ENCODE measurements around the gene ITPR2.
"Not testable (repeated sequence)": the region's sequence is repeated elsewhere in the genome, so short reads cannot be mapped to it uniquely, and the experiment has no call there.

Gene ITPR2

DNA sequence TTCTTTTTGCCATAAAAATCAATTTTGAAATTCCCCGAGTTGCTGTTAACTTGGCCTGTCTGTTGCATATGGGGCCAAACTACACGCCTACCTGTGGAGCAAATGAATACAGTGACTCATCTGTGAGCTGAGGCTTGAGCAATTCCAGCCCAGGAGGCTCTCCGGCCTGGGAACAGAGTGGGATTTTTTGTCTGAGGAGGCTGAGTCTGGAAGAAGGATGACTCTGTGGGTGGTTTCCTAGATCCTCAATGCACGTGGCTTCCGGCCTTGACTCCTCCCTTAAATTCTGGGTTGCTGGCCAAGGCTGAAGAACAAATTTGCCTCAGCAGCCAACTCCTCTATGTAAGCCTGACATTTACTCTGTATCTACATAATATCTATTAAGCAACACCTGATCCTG, 513.5 kb downstream of the ITPR2 start:
- Histone ChIP-seq H3K4me3 (replicated peaks; ENCODE audit: low read depth, low read length) (no peak overlapping the region), H3K36me3 (ENCODE audit: control insufficient read depth, insufficient read depth, low read length) (no peaks in the 10 kb centered on the region), H3K27me3 (replicated peaks; ENCODE audit: control insufficient read depth, insufficient read depth, low read length) (no peaks in the 10 kb centered on the region)
- TF ChIP-seq, protein P1, sequence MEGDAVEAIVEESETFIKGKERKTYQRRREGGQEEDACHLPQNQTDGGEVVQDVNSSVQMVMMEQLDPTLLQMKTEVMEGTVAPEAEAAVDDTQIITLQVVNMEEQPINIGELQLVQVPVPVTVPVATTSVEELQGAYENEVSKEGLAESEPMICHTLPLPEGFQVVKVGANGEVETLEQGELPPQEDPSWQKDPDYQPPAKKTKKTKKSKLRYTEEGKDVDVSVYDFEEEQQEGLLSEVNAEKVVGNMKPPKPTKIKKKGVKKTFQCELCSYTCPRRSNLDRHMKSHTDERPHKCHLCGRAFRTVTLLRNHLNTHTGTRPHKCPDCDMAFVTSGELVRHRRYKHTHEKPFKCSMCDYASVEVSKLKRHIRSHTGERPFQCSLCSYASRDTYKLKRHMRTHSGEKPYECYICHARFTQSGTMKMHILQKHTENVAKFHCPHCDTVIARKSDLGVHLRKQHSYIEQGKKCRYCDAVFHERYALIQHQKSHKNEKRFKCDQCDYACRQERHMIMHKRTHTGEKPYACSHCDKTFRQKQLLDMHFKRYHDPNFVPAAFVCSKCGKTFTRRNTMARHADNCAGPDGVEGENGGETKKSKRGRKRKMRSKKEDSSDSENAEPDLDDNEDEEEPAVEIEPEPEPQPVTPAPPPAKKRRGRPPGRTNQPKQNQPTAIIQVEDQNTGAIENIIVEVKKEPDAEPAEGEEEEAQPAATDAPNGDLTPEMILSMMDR (IDR thresholded peaks at IDR 0.05; ENCODE audit: insufficient read depth, low read length, poor library complexity, severe bottlenecking) = no peak
- no peak for DNase-seq (ENCODE audit: extremely low read depth, insufficient read length)

DNA sequence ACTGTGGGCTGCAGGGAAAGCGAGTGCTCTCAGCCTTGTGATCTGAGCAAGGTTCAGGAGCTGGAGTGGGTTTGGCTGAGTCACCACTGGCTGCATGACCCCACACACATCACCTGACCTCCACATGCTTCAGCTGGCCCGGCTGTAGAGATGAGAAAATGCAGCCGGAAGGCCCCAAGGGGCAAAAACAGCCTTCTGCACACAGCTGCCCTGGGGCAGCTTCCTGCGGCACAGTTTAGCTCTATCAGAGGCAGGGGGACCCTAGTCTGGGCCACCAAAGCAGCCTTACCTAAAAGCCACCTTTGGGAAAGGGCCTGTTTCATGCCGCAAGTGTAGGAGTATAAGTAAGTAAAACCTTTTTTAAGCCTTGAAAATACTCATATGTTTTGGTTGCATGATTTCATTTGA, 514.3 kb downstream of the ITPR2 start:
- TF ChIP-seq, protein P1 (IDR thresholded peaks at IDR 0.05; ENCODE audit: insufficient read depth, low read length, poor library complexity, severe bottlenecking) = no peak
- Histone ChIP-seq H3K27me3 (replicated peaks; ENCODE audit: control insufficient read depth, insufficient read depth, low read length) (no peaks in the 10 kb centered on the region), H3K4me3 (replicated peaks; ENCODE audit: low read depth, low read length) (no peak overlapping the region), H3K36me3 (ENCODE audit: control insufficient read depth, insufficient read depth, low read length) (no peaks in the 10 kb centered on the region)
- DNase-seq (ENCODE audit: extremely low read depth, insufficient read length) = peak; percentile 57

DNA sequence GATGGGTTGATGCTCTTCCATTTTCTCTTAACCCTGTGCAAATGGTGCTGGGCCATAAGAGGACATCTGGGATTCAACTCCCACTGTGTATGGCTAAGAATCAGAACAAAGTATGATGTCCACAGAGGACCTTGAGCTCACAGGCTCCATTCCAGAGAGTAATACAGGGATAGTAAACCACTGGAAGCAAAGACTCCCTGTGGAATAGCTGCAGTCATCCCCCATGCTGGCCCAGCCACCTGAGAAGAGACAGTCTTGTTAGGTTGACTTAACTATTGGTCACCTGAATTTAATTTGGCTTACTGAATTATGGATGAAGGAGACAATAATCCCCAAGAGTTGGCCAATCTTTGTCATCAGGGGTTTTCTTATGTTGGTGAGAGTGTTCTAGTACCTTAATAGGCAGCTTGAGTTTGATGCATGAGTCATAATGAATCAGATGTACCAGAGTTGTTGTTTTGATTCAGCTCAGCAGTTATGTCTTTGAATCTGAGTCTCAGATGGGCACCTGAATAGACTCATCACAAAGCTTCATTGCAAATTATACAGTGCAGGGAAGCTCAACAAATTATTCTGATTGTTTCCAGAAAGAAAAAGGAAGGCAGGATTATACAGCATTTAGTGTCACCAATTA, 514.9 kb downstream of the ITPR2 start:
- H3K36me3 ChIP-seq (ENCODE audit: control insufficient read depth, insufficient read depth, low read length) = no peaks in the 10 kb centered on the region
- no peak overlapping the region for H3K4me3 ChIP-seq (replicated peaks; ENCODE audit: low read depth, low read length)
- no peaks in the 10 kb centered on the region for H3K27me3 ChIP-seq (replicated peaks; ENCODE audit: control insufficient read depth, insufficient read depth, low read length)
- TF ChIP-seq, protein P1 (IDR thresholded peaks at IDR 0.05; ENCODE audit: insufficient read depth, low read length, poor library complexity, severe bottlenecking) = no peak
- peak; percentile 36 for DNase-seq (ENCODE audit: extremely low read depth, insufficient read length)

DNA sequence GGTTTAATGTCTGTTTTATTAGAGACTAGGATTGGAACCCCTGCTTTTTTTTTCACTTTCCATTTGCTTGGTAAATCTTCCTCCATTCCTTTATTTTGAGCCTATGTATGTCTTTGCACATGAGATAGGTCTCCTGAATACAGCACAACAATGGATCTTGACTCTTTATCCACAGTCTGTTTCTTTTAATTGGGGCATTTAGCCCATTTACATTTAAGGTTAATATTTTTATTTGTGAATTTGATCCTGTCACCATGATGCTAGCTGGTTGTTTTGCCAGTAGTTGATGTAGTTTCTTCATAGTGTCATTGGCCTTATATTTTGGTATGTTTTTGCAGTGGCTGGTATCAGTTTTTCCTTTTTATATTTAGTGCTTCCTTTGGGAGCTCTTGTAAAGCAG, 518.9 kb downstream of the ITPR2 start:
- H3K36me3 ChIP-seq (ENCODE audit: control insufficient read depth, insufficient read depth, low read length) = not testable (repeated sequence)

DNA sequence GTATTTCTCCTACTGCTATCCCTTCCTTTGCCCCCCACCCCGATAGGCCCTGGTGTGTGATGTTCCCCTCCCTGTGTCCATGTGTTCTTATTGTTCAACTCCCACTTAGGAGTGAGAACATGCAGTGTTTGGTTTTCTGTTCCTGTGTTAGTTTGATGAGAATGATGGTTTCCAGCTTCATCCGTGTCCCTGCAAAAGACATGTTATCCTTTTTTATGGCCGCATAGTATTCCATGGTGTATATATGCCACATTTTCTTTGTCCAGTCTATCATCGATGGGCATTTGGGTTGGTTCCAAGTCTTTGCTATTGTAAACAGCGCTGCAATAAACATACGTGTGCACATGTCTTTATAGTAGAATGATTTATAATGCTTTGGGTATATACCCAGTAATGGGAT, 522.5 kb downstream of the ITPR2 start:
- H3K4me3 ChIP-seq (replicated peaks; ENCODE audit: low read depth, low read length); DNase-seq (ENCODE audit: extremely low read depth, insufficient read length); H3K36me3 ChIP-seq (ENCODE audit: control insufficient read depth, insufficient read depth, low read length); H3K27me3 ChIP-seq (replicated peaks; ENCODE audit: control insufficient read depth, insufficient read depth, low read length): not testable (repeated sequence)

More for the DNA sequence above, 518.9 kb downstream of the ITPR2 start:
- not testable (repeated sequence) for DNase-seq (ENCODE audit: extremely low read depth, insufficient read length); H3K27me3 ChIP-seq (replicated peaks; ENCODE audit: control insufficient read depth, insufficient read depth, low read length); H3K4me3 ChIP-seq (replicated peaks; ENCODE audit: low read depth, low read length)

DNA sequence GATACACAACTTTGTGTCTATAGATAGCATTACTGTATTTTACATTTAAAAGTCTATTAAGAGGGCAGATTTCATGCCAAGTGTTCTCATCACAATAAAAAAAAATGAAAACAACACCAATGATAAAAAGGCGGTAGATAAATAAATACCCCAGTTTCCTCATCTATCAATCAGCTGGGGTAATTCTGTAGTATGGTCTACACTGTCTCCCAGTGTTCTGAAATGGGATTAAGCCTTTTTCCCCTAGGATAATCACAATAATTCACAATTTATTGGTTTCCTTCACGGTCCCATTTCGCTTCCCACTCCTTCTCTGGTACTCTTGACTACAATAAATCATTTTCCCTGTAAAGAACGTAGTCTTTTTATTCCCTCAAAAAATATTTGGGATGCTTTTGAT, 523.4 kb downstream of the ITPR2 start:
- Histone ChIP-seq H3K36me3 (ENCODE audit: control insufficient read depth, insufficient read depth, low read length) (no peaks in the 10 kb centered on the region), H3K27me3 (replicated peaks; ENCODE audit: control insufficient read depth, insufficient read depth, low read length) (no peaks in the 10 kb centered on the region), H3K4me3 (replicated peaks; ENCODE audit: low read depth, low read length) (no peak overlapping the region)
- TF ChIP-seq, protein P1 (IDR thresholded peaks at IDR 0.05; ENCODE audit: insufficient read depth, low read length, poor library complexity, severe bottlenecking) = no peak
- DNase-seq (ENCODE audit: extremely low read depth, insufficient read length) = no peak

DNA sequence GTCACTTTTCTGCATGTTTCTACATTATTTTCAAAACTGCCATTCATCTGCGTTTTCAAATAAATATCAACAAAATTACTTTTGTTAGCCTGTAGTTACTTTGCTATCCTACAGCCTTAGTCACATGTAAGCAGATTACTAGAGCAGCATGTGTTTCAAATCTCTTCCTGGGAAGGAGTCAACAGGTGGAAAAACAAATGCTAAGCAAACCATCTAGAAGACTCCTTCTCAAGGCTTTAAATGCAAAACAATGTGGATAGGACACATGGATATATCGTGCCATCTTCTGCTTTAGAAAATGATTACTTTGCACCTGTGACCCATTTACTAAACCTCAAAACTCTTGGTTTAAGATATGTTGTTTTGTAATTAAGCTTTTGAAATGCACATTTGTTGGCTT, 528.7 kb downstream of the ITPR2 start:
- DNase-seq (ENCODE audit: extremely low read depth, insufficient read length) = no peak
- Histone ChIP-seq H3K4me3 (replicated peaks; ENCODE audit: low read depth, low read length) (no peak overlapping the region), H3K36me3 (ENCODE audit: control insufficient read depth, insufficient read depth, low read length) (no peaks in the 10 kb centered on the region), H3K27me3 (replicated peaks; ENCODE audit: control insufficient read depth, insufficient read depth, low read length) (no peaks in the 10 kb centered on the region)
- TF ChIP-seq, protein P1 (IDR thresholded peaks at IDR 0.05; ENCODE audit: insufficient read depth, low read length, poor library complexity, severe bottlenecking) = no peak
